Suprapubic skin (tissue), 4 donors: ENCODE results near the gene TOLLIP.
"Not testable (repeated sequence)": the region's sequence is repeated elsewhere in the genome, so short reads cannot be mapped to it uniquely, and the experiment has no call there.

Experiments
- EP300 ChIP-seq: sonication (generic); formaldehyde crosslinking; IDR thresholded peaks from one replicate; pipeline ENCODE4 v1.6.1; 2017; ENCODE audit warnings: antibody characterized with exemption
- POLR2A ChIP-seq, 2 donors: fragments of 450-650 bp; IDR thresholded peaks; one replicate each; pipeline ENCODE4 v1.6.1; 2017; ENCODE audit warnings: antibody characterized with exemption in 2 of 2, mild to moderate bottlenecking in 2 of 2, moderate library complexity in 2 of 2
- POLR2AphosphoS5 ChIP-seq, 3 donors: sonication (generic); formaldehyde crosslinking; IDR thresholded peaks; one replicate each; pipeline ENCODE4 v1.6.1; 2017; ENCODE audit warnings: antibody characterized with exemption in 3 of 3
- TF ChIP-seq, protein P1 (sequence below), 2 donors: fragments of 200-600 bp in 1 of 2; fragments of 450-650 bp in 1 of 2; sonication (generic) in 1 of 2; IDR thresholded peaks; one replicate each; pipeline ENCODE4 v1.5.1; 2016 to 2019; ENCODE audit warnings: antibody characterized with exemption in 2 of 2, mild to moderate bottlenecking in 1 of 2, moderate library complexity in 1 of 2

DNA sequence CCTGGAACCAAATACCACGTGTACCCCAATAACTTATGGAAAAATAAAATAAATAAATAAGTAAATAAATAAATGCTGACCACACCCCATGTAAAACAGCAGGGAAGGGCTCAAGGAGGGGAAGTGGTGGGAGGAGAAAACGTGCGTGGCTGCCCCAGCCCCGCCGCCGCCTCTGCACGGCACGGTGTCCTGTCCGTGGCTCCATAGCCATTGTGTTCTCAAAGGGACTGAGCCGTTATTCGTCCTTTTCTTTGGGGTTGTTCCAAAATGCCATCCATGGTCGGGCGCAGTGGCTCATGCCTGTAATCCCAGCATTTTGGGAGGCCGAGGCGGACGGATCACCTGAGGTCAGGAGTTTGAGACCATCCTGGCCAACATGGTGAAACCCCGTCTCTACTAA, 49.5 kb upstream of the TOLLIP start:
- TF ChIP-seq, protein P1, sequence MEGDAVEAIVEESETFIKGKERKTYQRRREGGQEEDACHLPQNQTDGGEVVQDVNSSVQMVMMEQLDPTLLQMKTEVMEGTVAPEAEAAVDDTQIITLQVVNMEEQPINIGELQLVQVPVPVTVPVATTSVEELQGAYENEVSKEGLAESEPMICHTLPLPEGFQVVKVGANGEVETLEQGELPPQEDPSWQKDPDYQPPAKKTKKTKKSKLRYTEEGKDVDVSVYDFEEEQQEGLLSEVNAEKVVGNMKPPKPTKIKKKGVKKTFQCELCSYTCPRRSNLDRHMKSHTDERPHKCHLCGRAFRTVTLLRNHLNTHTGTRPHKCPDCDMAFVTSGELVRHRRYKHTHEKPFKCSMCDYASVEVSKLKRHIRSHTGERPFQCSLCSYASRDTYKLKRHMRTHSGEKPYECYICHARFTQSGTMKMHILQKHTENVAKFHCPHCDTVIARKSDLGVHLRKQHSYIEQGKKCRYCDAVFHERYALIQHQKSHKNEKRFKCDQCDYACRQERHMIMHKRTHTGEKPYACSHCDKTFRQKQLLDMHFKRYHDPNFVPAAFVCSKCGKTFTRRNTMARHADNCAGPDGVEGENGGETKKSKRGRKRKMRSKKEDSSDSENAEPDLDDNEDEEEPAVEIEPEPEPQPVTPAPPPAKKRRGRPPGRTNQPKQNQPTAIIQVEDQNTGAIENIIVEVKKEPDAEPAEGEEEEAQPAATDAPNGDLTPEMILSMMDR (IDR thresholded peaks at IDR 0.05) = not testable (repeated sequence)
- TF ChIP-seq POLR2AphosphoS5 (IDR thresholded peaks at IDR 0.05); EP300; POLR2A (IDR thresholded peaks at IDR 0.05): not testable (repeated sequence)
